ENCODE measurements around the gene G6PD. TPM values are rescaled to one million over a fixed set of nuclear protein-coding genes. Genes with fewer than 3 reads are reported as not detected.
"Not testable (repeated sequence)": the region's sequence is repeated elsewhere in the genome, so short reads cannot be mapped to it uniquely, and the experiment has no call there.

The G6PD gene
- total RNA-seq, 1 donor from 2014 or later: 20.0 TPM

- DNase-seq (ENCODE audit: low read depth) (peak; percentile 81), FAIRE-seq (no peak)
- H3K27me3 ChIP-seq (ENCODE audit: control insufficient read depth, insufficient read depth, low read length): no peaks in the 10 kb centered on the region
- no peak overlapping the region for H3K4me3 ChIP-seq (ENCODE audit: low read depth, low read length)
- H3K36me3 ChIP-seq (ENCODE audit: control insufficient read depth, insufficient read depth, low read length): peaks cover 2% of the 10 kb centered on the region
- TF ChIP-seq CTCF (IDR thresholded peaks at IDR 0.05; ENCODE audit: insufficient read depth, low read length, severe bottlenecking): no peak
Observed at GRCh38 chrX:154540897-154541535, 5.6 kb downstream of the G6PD start.

GRCh38 chrX:154540365-154540764 is 6.3 kb downstream of the G6PD start:
- H3K4me3 ChIP-seq (ENCODE audit: low read depth, low read length); FAIRE-seq; DNase-seq (ENCODE audit: low read depth); H3K36me3 ChIP-seq (ENCODE audit: control insufficient read depth, insufficient read depth, low read length); H3K27me3 ChIP-seq (ENCODE audit: control insufficient read depth, insufficient read depth, low read length): not testable (repeated sequence)

- FAIRE-seq (no peak), DNase-seq (ENCODE audit: low read depth) (no peak)
- H3K4me3 ChIP-seq (ENCODE audit: low read depth, low read length): no peak overlapping the region
- H3K27me3 ChIP-seq (ENCODE audit: control insufficient read depth, insufficient read depth, low read length): no peaks in the 10 kb centered on the region
- peaks cover 5% of the 10 kb centered on the region for H3K36me3 ChIP-seq (ENCODE audit: control insufficient read depth, insufficient read depth, low read length)
- TF ChIP-seq CTCF (IDR thresholded peaks at IDR 0.05; ENCODE audit: insufficient read depth, low read length, severe bottlenecking): no peak
Observed at GRCh38 chrX:154539077-154539476, 7.6 kb downstream of the G6PD start.

GRCh38 chrX:154535892-154536291 is 10.8 kb downstream of the G6PD start:
- DNase-seq (ENCODE audit: low read depth) (no peak), FAIRE-seq (no peak)
- Histone ChIP-seq H3K36me3 (ENCODE audit: control insufficient read depth, insufficient read depth, low read length) (peaks cover 16% of the 10 kb centered on the region), H3K27me3 (ENCODE audit: control insufficient read depth, insufficient read depth, low read length) (no peaks in the 10 kb centered on the region), H3K4me3 (ENCODE audit: low read depth, low read length) (no peak overlapping the region)
- TF ChIP-seq CTCF (IDR thresholded peaks at IDR 0.05; ENCODE audit: insufficient read depth, low read length, severe bottlenecking): no peak

- FAIRE-seq: no peak
- H3K36me3 ChIP-seq (ENCODE audit: control insufficient read depth, insufficient read depth, low read length): peaks cover 16% of the 10 kb centered on the region
- no peaks in the 10 kb centered on the region for H3K27me3 ChIP-seq (ENCODE audit: control insufficient read depth, insufficient read depth, low read length)
- H3K4me3 ChIP-seq (ENCODE audit: low read depth, low read length): no peak overlapping the region
- peak; percentile 39 for DNase-seq (ENCODE audit: low read depth)
- TF ChIP-seq CTCF (IDR thresholded peaks at IDR 0.05; ENCODE audit: insufficient read depth, low read length, severe bottlenecking): peak; percentile 93
Observed at GRCh38 chrX:154534526-154535322, 11.9 kb downstream of the G6PD start.

GRCh38 chrX:154532690-154533089 is 14.0 kb downstream of the G6PD start:
- FAIRE-seq (no peak), DNase-seq (ENCODE audit: low read depth) (no peak)
- Histone ChIP-seq H3K27me3 (ENCODE audit: control insufficient read depth, insufficient read depth, low read length) (no peaks in the 10 kb centered on the region), H3K4me3 (ENCODE audit: low read depth, low read length) (no peak overlapping the region), H3K36me3 (ENCODE audit: control insufficient read depth, insufficient read depth, low read length) (peaks cover 16% of the 10 kb centered on the region)
- TF ChIP-seq CTCF (IDR thresholded peaks at IDR 0.05; ENCODE audit: insufficient read depth, low read length, severe bottlenecking): no peak
